H1 (cell line): ENCODE data around the gene POTEI. TPM values are rescaled to one million over a fixed set of nuclear protein-coding genes. Genes with fewer than 3 reads are reported as not detected.
"Not testable (repeated sequence)": the region's sequence is repeated elsewhere in the genome, so short reads cannot be mapped to it uniquely, and the experiment has no call there.

Experiments used
- CTCF ChIA-PET: fragments of 300-600 bp; sonication (Branson Sonifier 250); formaldehyde crosslinking; loops from one replicate; lab custom pipeline; 2021; ENCODE audit not compliant: partially characterized antibody; lab: Charles Lee
- POLR2A ChIA-PET: fragments of 300-600 bp; sonication (Branson Sonifier 250); formaldehyde crosslinking; loops from one replicate; lab custom pipeline; 2021; ENCODE audit warnings: inconsistent platforms; ENCODE audit not compliant: partially characterized antibody; lab: Charles Lee
- DNase-seq, 2 experiments: peaks; one replicate each; pipeline versions ENCODE4 v3.0.0 to v3.0.0-alpha.2; 2010 to 2022; ENCODE audit warnings: low spot score in 2 of 2, low read depth in 1 of 2, mixed read lengths in 1 of 2
- FAIRE-seq: peaks from 2 replicates; lab custom pipeline; 2011; peaks lifted over from hg19 to GRCh38; lab: Jason Lieb, UNC
- H2AFZ ChIP-seq: 2 replicates; pipeline ENCODE4 v1.8.1; 2012; ENCODE audit warnings: low read length, inconsistent platforms
- H2AK5ac ChIP-seq: 2 replicates; pipeline ENCODE4 v1.6.1; 2013; ENCODE audit warnings: low read depth, low read length
- H2BK120ac ChIP-seq: replicated peaks from 2 replicates; pipeline ENCODE3; 2013; ENCODE audit warnings: low read depth, low read length, inconsistent platforms
- H2BK12ac ChIP-seq: 2 replicates; pipeline ENCODE4 v1.6.1; 2013; ENCODE audit warnings: low read depth, low read length
- H2BK15ac ChIP-seq: 2 replicates; pipeline ENCODE4 v1.6.1; 2013; ENCODE audit warnings: low read length
- H2BK20ac ChIP-seq: 2 replicates; pipeline ENCODE4 v1.6.1; 2013; ENCODE audit warnings: low read length
- H2BK5ac ChIP-seq: 2 replicates; pipeline ENCODE4 v1.6.1; 2013; ENCODE audit warnings: low read depth, low read length
- H3K14ac ChIP-seq: 2 replicates; pipeline ENCODE4 v1.6.1; 2013; ENCODE audit warnings: inconsistent platforms; ENCODE audit not compliant: insufficient read length
- H3K18ac ChIP-seq: 2 replicates; pipeline ENCODE4 v1.6.1; 2013; ENCODE audit warnings: low read length; ENCODE audit errors: extremely low read depth
- H3K23ac ChIP-seq: 2 replicates; pipeline ENCODE4 v1.6.1; 2013; ENCODE audit warnings: inconsistent platforms; ENCODE audit not compliant: insufficient read length
- H3K23me2 ChIP-seq: 2 replicates; pipeline ENCODE4 v1.6.1; 2013; ENCODE audit warnings: low read depth, low read length
- H3K27ac ChIP-seq: 2 replicates; pipeline ENCODE4 v1.6.1; 2011; ENCODE audit warnings: low read depth, low read length, inconsistent platforms
- H3K27me3 ChIP-seq, 4 experiments: replicated peaks in 1 of 4; 1 replicate in 1 of 4; 2 replicates in 3 of 4; pipeline versions ENCODE4 v1.6.1 to v1.8.1; 2011 to 2013; ENCODE audit warnings: low read length in 3 of 4, mild to moderate bottlenecking in 3 of 4, inconsistent platforms in 2 of 4, mixed read lengths in 2 of 4, moderate library complexity in 1 of 4; ENCODE audit not compliant: control insufficient read depth in 3 of 4, insufficient read depth in 3 of 4; ENCODE audit errors: extremely low read depth in 1 of 4
- H3K36me3 ChIP-seq, 4 experiments: 2 replicates each; pipeline versions ENCODE4 v1.6.1 to v1.8.1; 2011 to 2013; ENCODE audit warnings: mild to moderate bottlenecking in 4 of 4, low read length in 3 of 4, moderate library complexity in 2 of 4, control low read depth in 1 of 4, inconsistent platforms in 1 of 4; ENCODE audit not compliant: insufficient read depth in 4 of 4, control insufficient read depth in 2 of 4
- H3K4ac ChIP-seq: replicated peaks from 2 replicates; pipeline ENCODE3; 2013; ENCODE audit warnings: low read length, low read depth, mixed read lengths, inconsistent platforms; ENCODE audit not compliant: insufficient read length
- H3K4me1 ChIP-seq, 4 experiments: replicated peaks in 1 of 4; 1 replicate in 1 of 4; 2 replicates in 3 of 4; pipeline versions ENCODE4 v1.6.1 to v1.8.1; 2011 to 2013; ENCODE audit warnings: low read length in 3 of 4, inconsistent platforms in 2 of 4, mixed read lengths in 1 of 4; ENCODE audit not compliant: insufficient read depth in 4 of 4, control insufficient read depth in 3 of 4
- H3K4me2 ChIP-seq, 2 experiments: 2 replicates each; pipeline versions ENCODE4 v1.6.1 to v1.8.1; 2011 to 2013; ENCODE audit warnings: low read depth in 2 of 2, low read length in 2 of 2, control low read depth in 1 of 2, inconsistent platforms in 1 of 2, mild to moderate bottlenecking in 1 of 2; ENCODE audit not compliant: insufficient read depth in 1 of 2
- H3K4me3 ChIP-seq, 4 experiments: fragments of 200-600, 300-600 bp in 1 of 4; sonication (generic), shearing (Covaris generic), sonication (Bioruptor Twin) in 1 of 4; 2 replicates each; pipeline versions ENCODE4 v1.5.1 to v1.8.1; 2011 to 2016; ENCODE audit warnings: low read length in 4 of 4, low read depth in 3 of 4, control low read depth in 2 of 4, inconsistent platforms in 2 of 4, mild to moderate bottlenecking in 2 of 4, mixed read lengths in 1 of 4, moderate library complexity in 1 of 4; ENCODE audit not compliant: insufficient read depth in 2 of 4; ENCODE audit errors: extremely low read depth in 1 of 4
- H3K56ac ChIP-seq: replicated peaks from 2 replicates; pipeline ENCODE3; 2013; ENCODE audit warnings: low read depth, mild to moderate bottlenecking, mixed read lengths, low read length, inconsistent platforms; ENCODE audit not compliant: insufficient read length
- H3K79me1 ChIP-seq: 2 replicates; pipeline ENCODE4 v1.6.1; 2013; ENCODE audit warnings: low read depth, low read length, control low read depth
- H3K79me2 ChIP-seq, 2 experiments: 2 replicates each; pipeline versions ENCODE4 v1.6.1 to v1.8.1; 2012 to 2013; ENCODE audit warnings: low read length in 2 of 2, mild to moderate bottlenecking in 2 of 2, inconsistent platforms in 1 of 2; ENCODE audit not compliant: insufficient read depth in 2 of 2, control insufficient read depth in 1 of 2
- H3K9ac ChIP-seq, 4 experiments: replicated peaks in 1 of 4; 1 replicate in 1 of 4; 2 replicates in 3 of 4; pipeline versions ENCODE4 v1.6.1 to v1.8.1; 2011 to 2013; ENCODE audit warnings: low read depth in 3 of 4, low read length in 3 of 4, control low read depth in 2 of 4, mild to moderate bottlenecking in 2 of 4, moderate library complexity in 2 of 4, inconsistent platforms in 1 of 4; ENCODE audit errors: extremely low read depth in 1 of 4
- H3K9me3 ChIP-seq, 2 experiments: 2 replicates each; pipeline versions ENCODE4 v1.6.1 to v1.8.1; 2012 to 2013; ENCODE audit warnings: mild to moderate bottlenecking in 2 of 2, moderate library complexity in 2 of 2, control low read depth in 1 of 2, inconsistent platforms in 1 of 2, low read depth in 1 of 2, low read length in 1 of 2, mixed read lengths in 1 of 2; ENCODE audit not compliant: insufficient read depth in 2 of 2
- H4K20me1 ChIP-seq, 2 experiments: replicated peaks in 1 of 2; 2 replicates each; pipeline versions ENCODE3 to v1.8.1; 2011 to 2013; ENCODE audit warnings: inconsistent platforms in 2 of 2, low read length in 2 of 2, mild to moderate bottlenecking in 1 of 2; ENCODE audit not compliant: insufficient read depth in 2 of 2, control insufficient read depth in 1 of 2
- H4K5ac ChIP-seq: 2 replicates; pipeline ENCODE4 v1.6.1; 2013; ENCODE audit warnings: low read length, low read depth, mixed read lengths, inconsistent platforms; ENCODE audit not compliant: insufficient read length
- H4K8ac ChIP-seq: 2 replicates; pipeline ENCODE4 v1.8.0; 2013; ENCODE audit warnings: mild to moderate bottlenecking, moderate library complexity, low read length, inconsistent platforms; ENCODE audit not compliant: insufficient read depth; ENCODE audit errors: extremely low read depth
- H4K91ac ChIP-seq: replicated peaks from 2 replicates; pipeline ENCODE3; 2013; ENCODE audit warnings: low read length, mixed read lengths, inconsistent platforms; ENCODE audit not compliant: insufficient read length
- WGBS, 2 experiments: shearing (Covaris generic) in 1 of 2; methylation state at CpG; one replicate each; pipeline versions ENCODE4 v1.1.6 to v1.1.7; 2013 to 2015; ENCODE audit warnings: low lambda C conversion rate in 2 of 2, mixed read lengths in 2 of 2, inconsistent platforms in 1 of 2, low coverage in 1 of 2, missing lambda C conversion rate in 1 of 2; ENCODE audit not compliant: insufficient replicate concordance in 2 of 2, insufficient coverage in 1 of 2, insufficient read length in 1 of 2; ENCODE audit errors: extremely low coverage in 1 of 2, missing lambda C conversion rate in 1 of 2; 5-methylcytosine and 5-hydroxymethylcytosine counted together
- polyA plus RNA-seq, 7 experiments: library from polyadenylated mRNA; depleted of rRNA in 3 of 7; stranded (reverse) in 5 of 7; unstranded in 2 of 7; fragments of >200 nt in 5 of 7; fragments of 200-250 nt in 2 of 7; gene quantifications; 1 replicate in 5 of 7; 2 replicates in 1 of 7; 4 replicates in 1 of 7; pipeline versions ENCODE4 v1.2.1 to v1.2.3, GENCODE V29; 2011 to 2013; ENCODE audit warnings: missing spikeins in 2 of 7, mixed read lengths in 2 of 7
- total RNA-seq: library from RNA; stranded (reverse); fragmentation: NEBNext Ultra II Directional; extraction: Animal tissue kit (Norgen Biotek cat#: 25700); gene quantifications from 2 replicates; pipeline ENCODE4 v1.2.1, GENCODE V29; 2021

POTEI gene
- total and polyA plus RNA-seq, 2 of the 8 experiments (the other 6 are each of a cell fraction or from before 2014, with no cell fraction given) = 0.20 TPM

DNA sequence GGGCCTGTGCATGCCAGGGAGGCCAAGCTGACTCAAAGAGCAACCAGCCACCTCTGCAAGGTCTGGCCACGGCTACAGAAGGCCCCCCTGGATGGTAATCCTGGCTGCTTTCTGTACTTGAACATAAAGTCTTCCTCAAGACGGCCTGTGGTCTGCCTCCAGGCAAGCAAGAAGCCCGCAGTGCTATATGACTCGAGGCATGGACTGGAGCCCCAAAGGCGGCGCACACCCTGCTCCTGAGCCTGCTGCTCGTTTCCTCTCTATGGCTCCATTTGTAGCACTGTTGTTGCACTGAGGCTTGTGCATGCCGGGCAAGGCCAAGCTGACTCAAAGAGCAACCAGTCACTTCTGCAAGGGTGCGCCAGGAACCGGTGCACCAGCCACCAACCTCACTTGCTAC is 57.3 kb downstream of the POTEI start:
- H2BK120ac ChIP-seq, H3K4ac ChIP-seq, H2BK20ac ChIP-seq, H3K9me3 ChIP-seq, H2AK5ac ChIP-seq, POLR2A ChIA-PET, DNase-seq, FAIRE-seq, H2BK15ac ChIP-seq, H4K5ac ChIP-seq, H3K18ac ChIP-seq, H3K23me2 ChIP-seq, H3K14ac ChIP-seq, H4K8ac ChIP-seq, H3K79me1 ChIP-seq, H3K23ac ChIP-seq, H4K91ac ChIP-seq, H4K20me1 ChIP-seq, H3K4me3 ChIP-seq, H2AFZ ChIP-seq, CTCF ChIA-PET, H3K56ac ChIP-seq, H3K27me3 ChIP-seq, H3K9ac ChIP-seq, H2BK5ac ChIP-seq, H3K36me3 ChIP-seq, H3K79me2 ChIP-seq, H2BK12ac ChIP-seq, H3K4me2 ChIP-seq, H3K4me1 ChIP-seq, H3K27ac ChIP-seq: not testable (repeated sequence)
- 89% methylated on average over 8 of the region's 10 CpGs; no CpG with 5 or more reads in 1 of the 2 experiments for WGBS, 2 experiments

DNA sequence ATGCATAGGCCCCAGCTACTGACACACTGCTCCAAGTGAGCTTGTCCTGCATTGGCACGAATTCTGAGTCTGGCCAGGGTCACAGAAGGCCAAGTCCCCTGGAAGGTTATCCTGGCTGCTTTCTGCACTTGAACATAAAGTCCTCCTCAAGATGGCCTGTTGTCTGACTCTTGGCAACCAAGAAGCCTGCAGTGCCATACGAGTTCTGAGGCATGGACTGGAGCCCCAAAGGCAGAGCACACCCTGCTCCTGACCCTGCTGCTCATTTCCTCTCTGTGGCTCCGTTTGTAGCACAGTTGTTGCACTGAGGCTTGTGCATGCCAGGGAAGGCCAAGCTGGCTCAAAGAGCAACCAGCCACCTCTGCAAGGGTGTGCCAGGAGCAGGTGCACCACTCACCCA is 57.9 kb downstream of the POTEI start:
- H3K23ac ChIP-seq, H3K79me2 ChIP-seq, H4K8ac ChIP-seq, H2BK12ac ChIP-seq, H3K27ac ChIP-seq, DNase-seq, H3K4me3 ChIP-seq, H3K4ac ChIP-seq, H3K79me1 ChIP-seq, CTCF ChIA-PET, H2AK5ac ChIP-seq, H3K4me1 ChIP-seq, H3K9me3 ChIP-seq, H2BK15ac ChIP-seq, FAIRE-seq, H3K56ac ChIP-seq, POLR2A ChIA-PET, H4K20me1 ChIP-seq, H3K27me3 ChIP-seq, H3K36me3 ChIP-seq, H3K14ac ChIP-seq, H4K91ac ChIP-seq, H4K5ac ChIP-seq, H2AFZ ChIP-seq, H3K23me2 ChIP-seq, H2BK120ac ChIP-seq, H2BK20ac ChIP-seq, H3K4me2 ChIP-seq, H2BK5ac ChIP-seq, H3K9ac ChIP-seq, H3K18ac ChIP-seq: not testable (repeated sequence)
- 83% methylated on average over 3 of the region's 3 CpGs; no CpG with 5 or more reads in 1 of the 2 experiments for WGBS, 2 experiments
